GM19043 (cell line): Measurements from ENCODE around the gene CACNA1C.

Source experiments
- ATAC-seq: cut with Tn5 transposase; IDR thresholded peaks from one replicate; pipeline ENCODE4 v1.9.1; 2021; ENCODE audit warnings: low read depth; ENCODE audit not compliant: unreplicated experiment

CACNA1C gene

DNA sequence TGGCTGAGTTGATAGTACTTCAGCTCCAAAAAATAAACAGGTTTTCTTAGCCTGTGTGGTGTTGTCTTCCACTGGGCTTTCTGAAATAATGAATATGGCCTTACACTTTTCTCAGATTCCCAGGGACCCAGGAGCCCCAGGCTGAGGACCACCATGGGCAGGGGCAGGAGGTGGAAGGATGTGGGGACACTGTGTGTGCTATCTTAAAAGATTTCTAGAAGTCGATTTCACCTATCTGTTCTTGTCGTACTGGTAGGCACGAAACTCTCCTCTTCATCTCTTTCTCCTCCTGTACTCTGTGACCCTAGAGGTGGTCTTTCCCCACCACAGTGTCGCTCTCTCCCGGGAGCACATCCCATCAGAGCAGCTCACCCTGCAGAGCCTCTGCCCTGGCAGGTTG lies 634.3 kb downstream of the CACNA1C start:
- ATAC-seq: no peak

DNA sequence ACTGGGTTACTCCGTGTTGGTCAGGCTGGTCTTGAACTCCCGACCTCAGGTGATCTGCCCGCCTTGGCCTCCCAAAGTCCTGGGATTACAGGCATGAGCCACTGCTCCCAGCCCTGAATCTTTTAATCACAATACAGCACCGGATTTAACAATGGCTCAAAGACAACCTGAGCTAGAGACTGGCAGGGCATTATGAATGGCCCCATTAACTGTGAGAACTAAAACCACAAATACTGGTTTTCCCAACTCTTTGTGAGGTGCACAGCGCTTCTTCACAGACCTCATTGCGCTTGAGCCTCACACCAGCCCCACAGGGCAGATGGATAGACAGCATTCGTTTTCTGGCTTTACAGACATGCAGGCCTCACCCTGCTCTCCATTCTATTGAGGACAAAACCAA lies 634.9 kb downstream of the CACNA1C start:
- ATAC-seq: no peak

DNA sequence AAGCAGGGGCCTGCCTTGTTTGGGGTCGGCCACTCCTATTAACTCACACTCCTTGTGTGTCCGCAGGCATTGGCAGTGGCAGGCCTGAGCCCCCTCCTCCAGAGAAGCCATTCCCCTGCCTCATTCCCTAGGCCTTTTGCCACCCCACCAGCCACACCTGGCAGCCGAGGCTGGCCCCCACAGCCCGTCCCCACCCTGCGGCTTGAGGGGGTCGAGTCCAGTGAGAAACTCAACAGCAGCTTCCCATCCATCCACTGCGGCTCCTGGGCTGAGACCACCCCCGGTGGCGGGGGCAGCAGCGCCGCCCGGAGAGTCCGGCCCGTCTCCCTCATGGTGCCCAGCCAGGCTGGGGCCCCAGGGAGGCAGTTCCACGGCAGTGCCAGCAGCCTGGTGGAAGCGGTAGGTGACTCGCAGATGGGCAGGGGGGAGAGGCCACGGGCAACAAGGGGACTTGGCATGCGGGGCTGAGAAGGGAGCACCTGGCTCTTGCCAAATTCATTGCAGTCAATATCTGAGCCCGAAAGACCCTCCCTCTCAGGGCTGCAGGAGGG lies 635.7 kb downstream of the CACNA1C start:
- no peak for ATAC-seq

DNA sequence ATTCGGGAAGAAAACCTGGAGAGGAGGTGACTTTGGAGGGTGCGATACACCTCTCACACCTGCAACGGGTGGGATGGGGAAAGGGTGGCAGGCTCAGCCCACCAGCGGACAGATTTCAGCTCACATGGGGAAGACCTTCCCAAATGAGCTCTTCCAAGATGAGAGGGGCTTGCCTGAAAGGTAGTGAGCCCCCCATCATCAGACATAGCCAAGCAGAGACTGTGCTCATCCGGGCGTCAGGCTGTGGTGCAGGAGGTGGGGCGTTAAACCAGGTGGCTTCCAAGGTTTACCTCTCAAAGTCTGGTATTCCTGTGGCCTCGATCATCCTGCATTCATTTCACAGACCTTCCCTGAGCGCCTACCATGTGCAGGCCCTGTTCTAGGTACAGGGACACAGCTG lies 636.6 kb downstream of the CACNA1C start:
- no peak for ATAC-seq

DNA sequence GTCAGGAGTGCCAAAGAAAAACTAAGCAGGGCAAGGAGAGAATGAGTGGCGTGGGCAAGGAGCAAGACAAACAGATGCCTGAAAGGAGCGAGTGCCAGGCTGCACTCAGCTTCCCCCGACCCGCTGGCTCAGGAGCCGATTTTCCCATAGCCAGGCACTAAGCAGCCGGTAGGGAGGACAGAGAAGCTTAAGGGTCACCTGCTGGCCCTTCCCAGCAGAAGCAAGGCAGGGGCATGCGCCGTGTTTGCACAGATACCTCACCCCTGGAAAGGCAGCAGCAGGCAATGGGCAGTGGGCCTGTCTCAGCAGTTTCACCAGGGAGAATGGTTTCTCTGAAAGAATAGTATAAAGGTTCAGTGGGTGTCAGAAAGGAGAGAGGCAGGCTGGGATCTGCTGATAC lies 637.1 kb downstream of the CACNA1C start:
- no peak for ATAC-seq

DNA sequence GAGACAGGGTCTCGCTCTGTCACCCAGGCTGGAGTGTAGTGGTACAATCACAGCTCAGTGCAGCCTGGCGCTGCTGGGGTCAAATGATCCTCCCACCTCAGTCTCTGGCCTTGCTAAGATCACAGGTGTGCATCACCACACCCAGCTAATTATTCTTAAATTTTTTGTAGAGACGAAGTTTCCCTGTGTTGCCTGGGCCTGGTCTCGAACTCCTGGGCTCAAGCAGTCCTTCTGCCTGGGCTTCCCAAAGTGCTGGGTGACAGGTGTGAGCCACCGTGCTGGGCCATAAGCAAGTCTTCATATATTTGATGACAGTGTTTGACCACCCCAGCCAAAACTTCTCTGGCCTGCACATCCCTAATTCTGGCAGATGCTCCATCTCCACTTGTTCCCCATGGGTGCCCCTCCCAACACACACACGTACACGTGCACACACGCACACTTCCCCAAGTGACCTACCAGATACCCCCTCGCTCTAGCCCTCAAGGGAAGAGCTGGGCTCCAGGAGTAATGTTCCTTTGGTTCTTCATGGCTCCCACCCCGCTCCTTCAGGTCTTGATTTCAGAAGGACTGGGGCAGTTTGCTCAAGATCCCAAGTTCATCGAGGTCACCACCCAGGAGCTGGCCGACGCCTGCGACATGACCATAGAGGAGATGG lies 637.7 kb downstream of the CACNA1C start:
- ATAC-seq: no peak

DNA sequence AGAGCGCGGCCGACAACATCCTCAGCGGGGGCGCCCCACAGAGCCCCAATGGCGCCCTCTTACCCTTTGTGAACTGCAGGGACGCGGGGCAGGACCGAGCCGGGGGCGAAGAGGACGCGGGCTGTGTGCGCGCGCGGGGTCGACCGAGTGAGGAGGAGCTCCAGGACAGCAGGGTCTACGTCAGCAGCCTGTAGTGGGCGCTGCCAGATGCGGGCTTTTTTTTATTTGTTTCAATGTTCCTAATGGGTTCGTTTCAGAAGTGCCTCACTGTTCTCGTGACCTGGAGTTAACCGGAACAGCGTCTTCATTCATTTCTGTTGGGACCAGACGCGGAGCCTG lies 638.2 kb downstream of the CACNA1C start:
- no peak for ATAC-seq

DNA sequence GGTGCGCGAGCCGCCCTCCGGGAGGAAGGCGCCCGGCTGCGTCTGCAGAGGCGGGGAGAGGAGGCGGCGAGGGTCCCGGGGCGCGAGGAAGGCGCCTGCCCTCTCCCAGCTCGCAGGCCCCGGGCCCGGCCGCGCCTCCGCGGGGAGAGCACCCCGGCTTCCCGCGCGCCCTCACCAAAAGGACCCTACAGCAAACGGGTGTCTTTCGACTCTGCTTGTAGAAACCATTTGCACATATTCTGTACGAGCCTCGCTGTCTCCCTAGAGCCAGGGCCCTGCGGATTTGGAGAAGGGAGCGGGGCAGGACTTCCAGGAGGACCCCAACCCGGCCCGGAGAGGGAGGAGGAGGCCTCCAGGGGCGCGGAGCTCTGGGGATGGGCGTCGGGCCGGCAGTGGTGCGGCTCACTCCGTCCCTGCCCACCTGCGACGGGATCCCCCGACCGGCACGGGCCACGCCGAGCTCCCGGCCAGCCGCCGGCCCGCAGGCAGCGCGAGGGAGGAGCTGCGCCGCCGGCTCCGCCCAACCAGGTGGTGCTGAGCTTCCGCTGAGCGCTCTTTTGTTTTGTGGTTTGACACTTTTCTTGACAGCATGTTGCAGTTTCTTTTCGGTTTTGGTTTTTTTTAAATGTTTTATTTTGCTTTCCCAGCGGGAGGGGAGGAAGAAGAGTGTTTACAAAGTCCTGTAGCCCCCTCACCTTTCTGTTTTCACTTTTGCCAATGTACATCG lies 638.7 kb downstream of the CACNA1C start:
- peak; percentile 92 for ATAC-seq

DNA sequence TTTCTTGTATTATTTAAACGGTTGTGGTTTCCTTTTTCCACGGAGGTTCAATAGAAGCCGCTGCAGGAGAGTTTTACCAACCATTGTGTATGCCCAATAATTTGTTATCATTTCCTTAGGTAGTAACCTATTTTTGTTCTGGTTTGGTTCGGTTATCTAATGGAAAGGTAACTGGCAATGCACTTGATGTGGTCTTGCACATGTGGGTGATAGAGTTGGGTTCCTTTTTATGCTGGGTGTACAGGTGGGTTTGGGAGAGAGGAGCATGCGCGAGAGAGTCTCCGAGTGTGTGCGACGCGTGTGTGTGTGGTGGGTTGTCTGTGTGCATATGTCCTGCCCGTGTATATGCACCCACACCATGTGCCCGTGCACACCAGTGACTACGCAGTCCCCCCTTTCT lies 639.3 kb downstream of the CACNA1C start:
- ATAC-seq: no peak

DNA sequence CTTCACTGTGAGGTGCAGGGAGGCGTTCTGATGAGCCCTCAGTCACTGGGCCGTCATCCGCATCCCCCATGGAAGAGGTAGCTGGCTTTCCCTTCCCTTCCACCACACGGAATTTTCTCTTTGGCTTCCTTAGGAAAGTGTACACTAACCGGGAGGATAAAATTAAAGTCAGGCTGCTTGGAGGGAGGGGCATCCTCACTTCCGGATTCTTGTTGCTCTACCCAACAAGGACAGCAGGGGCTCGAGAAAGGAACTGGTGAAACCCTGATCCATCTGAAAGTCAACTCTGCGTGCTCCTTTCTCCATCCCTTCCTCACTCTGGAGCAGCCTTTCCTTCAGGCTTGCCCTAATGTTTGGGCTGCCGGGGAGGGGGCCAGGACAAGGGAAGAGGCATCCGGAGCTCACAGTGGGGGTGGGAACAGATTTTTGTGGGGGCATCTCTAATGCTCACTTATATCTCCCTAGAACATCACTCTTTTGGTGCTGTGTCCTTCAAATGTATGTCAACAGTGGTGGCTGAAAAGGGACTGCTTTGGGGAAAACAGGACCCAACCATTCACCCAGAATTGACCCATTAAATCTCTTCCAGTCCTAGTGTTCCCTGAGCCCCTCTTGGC lies 640.6 kb downstream of the CACNA1C start:
- ATAC-seq: no peak

DNA sequence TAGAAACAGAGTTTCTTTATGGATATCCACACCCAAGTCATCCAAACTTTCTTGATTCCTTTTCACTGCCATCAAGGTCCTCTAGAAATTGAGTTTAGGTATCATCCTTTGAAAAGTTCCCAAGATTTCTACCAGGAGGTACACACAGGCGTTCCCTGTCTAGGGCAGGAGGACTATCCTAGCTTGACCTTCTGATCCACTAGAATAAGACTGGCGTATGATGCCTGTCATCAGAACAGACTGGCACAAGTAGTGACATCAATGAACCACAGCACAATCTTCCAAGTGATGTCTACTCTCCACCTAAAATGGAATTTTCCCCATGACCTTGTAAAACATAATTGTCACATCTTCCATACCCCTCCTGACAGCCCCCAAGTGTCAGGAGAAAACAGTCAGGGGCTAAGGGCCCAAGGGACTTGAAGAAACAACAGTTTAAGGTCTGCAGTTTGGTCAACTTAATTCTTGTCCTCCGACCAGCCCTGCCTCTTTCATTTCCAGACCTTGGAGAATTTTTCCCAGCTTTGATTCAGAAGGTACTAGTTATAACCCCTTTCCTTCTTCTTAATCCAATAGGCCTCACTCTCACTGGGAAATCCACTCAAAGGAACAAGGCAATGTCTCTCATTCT lies 641.3 kb downstream of the CACNA1C start:
- ATAC-seq: no peak

DNA sequence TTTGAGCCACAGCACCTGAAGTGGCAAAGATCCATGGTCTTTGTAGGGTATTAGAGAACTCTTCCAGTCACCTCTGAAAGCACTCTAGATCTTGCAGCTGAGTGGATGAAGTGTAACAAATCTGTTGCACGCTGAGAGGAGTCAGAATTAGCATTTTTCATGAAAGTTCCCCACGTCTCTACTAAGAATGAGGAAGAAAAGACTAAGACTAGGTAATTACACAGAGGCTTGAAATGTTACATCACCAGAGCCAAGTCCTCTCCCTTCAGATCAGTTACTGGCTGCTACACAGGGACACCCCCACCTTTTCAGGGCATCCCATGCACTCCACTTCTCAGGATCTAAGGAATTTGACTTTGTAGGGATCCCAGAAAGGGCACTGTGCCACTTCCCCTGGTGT lies 643.3 kb downstream of the CACNA1C start:
- ATAC-seq: no peak

DNA sequence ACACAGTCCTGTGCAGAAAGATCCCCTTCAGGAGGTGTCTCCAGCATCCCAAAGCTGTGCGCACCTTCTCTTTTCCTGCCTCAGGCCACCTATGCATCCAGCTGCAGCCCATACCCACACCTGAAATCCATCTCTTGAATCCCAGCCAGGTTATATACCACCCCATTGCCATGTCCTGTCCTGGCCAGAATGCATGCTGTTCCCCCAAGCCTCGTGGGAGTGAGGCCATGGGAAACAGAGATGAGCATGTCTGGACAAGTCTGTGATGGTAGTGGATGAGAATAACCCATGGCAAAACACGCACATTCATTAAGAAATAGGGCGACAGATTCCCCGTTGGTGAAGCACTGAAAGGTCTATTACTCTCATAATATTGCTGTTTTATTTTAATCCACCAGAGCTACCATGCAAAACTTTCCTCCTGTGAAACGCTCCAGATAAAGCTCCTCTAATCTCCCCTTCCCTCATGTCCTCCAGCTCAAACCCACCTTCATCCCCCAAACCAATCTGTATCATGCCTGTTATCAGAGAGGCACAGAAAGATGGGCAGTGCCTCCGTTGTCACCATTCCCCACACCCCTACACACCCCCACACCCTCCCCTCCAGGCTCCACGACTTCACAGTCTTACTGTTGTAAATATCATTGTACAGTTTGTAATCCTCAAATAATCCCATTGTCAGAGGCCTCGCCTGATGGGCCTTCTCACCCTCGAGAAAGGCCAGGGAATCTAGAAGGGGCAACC lies 644.4 kb downstream of the CACNA1C start:
- no peak for ATAC-seq

DNA sequence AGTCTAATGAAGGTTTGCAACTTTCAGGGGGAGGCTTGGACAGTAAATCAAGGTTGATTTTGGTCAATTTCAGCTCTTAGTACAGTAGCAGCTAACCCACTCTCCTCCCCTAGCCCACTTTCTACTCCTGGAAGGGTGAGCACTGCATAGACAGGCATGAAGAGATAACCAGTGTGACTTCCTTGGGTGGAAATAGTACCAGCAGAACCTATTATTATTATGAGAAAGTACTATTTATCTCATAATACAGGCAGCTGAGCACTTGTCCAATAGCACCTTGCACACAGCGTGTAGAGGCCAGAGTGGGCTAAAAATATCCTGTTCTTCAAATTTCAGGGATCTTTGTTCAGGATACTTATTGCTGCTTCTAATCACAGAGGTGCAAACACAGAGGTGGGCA lies 645.8 kb downstream of the CACNA1C start:
- ATAC-seq: no peak

DNA sequence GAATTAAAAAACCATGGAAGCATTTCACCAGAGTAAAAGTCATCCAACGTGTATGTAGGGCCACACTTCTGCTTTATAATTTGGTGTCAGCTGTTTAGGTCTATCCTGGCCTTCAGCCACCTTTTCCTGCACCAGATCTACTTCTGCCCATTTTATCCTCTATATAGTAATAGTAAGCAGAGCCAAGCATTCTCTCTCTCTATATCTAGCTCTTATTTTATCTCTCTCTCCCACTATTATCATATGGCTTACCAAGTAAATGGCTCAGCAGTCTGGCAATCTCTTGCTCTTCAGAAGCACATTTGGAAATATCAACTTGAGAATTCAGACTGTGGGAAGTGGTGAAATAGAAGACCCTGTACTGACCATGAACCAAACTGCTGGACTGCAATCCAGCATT lies 657.9 kb downstream of the CACNA1C start:
- no peak for ATAC-seq

DNA sequence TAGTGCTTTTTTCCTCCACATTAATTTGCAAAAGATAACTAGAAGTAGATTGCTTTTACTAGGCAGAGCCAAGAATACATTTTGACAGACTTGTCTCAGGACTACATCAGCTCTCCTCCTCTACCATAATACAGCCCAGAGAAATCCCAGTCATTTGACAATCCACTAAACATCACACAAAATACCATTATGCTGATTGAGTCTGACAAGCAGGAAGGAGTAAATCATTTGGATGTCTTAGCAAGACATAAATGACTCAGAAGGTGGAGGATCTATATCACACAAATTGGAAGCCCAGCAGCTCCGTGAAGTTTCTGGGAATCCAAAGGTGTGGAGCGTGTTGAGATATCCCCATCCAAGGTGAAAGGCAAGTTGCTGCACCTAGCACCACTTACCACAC lies 666.6 kb downstream of the CACNA1C start:
- ATAC-seq: no peak

DNA sequence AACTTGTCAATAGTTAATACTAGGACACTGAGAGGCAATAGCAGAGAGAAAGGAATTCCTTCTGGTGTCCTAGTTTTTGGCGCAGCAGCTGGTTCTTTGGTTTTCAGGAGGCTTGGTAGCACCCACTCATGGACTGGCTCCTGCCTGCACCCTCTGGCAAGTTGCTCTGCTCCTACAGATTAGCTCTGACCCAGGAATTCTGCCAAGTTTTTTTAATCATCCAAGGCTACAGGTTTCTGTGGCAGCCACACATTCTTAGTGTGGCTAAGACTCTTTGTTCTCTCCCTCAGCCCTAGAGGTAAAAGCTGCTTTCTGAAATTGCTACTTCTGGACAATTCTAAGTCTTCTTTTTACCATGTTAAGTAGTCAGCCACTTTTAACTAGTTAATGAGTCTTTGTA lies 670.0 kb downstream of the CACNA1C start:
- no peak for ATAC-seq

DNA sequence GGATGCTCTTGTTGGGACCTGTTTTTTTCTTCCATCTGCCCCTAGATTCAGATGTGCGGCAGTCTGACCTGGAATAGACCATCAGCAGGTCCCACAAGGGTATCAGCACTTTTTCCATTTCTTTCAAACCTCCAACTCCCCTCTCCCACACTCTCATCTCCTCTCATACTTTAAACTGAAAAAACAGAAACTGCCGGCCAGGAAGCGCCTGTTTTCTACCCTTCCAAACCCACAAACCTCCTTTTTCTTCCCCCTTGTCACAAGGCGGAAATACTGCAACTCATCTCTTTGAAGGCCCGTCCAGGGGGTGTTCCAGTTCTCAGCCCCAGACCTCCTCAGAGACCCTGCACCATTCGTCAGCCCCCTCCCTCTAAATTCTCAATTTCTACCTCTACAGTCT lies 679.5 kb downstream of the CACNA1C start:
- no peak for ATAC-seq

DNA sequence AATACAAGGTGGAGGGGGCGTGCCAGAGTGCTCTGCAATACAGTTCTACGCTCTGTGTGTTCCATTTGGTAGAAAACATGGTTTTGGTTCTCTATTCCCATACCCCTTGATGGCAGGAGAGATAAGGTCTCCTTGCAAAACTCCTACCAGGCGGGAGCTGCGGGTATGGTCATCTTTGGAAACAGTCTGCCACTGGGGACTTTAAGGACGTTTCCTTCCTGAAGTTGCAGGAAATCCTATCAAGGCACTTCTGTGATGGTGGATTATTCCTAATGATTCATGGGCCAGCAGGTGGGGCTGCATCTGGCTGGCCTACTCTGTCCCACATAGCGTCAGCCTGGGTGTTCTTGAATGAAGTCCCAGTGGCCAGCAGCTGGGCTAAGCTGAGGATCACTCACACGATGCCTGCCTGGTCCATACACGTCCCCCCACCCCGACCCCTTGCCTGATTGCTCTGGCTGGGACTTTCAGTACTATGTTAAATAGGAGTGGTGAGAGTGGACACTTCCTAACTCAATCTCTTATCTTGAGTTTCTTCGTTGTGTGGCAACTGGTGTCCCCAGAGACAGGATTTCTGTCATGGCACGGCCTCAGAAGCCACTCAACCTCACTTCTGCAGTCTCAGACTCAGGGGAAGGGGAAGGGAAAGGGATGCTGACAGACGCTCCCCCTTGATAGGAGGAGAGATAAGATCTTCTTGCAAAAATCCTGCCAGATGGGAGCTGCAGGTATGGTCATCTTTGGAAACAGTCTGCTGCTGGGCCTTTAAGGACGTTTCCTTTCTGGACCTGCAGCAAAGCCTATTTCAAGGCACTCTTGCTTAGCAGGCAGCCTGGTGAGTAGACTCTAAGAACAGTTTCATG lies 680.9 kb downstream of the CACNA1C start:
- no peak for ATAC-seq

DNA sequence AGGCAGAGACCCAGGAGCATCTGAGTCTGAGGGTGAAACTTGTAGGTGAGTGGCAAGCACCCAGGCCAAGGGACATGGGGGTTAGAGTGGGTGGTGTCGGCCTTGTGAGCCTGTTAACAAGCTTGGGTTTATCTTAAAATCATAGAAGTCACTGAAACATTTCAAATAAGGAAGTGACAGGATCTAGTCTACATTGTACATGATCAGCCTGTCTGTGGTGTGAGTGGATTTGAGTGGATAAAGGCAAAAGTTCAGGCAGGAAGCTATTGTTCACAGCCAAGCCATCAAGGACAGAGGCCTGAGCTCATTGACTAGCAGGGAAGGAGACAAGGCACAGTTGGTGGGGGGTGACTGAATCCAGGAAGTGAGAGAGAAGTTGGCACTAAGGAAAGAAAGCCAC lies 682.6 kb downstream of the CACNA1C start:
- no peak for ATAC-seq
